Prostate gland (tissue), 2 donors: ENCODE measurements around the gene CSNK1E.

Source experiments
- CTCF ChIP-seq, 4 experiments: fragments of 200-600 bp in 2 of 4; fragments of 450-650 bp in 2 of 4; sonication (generic) in 2 of 4; IDR thresholded peaks; 1 replicate in 3 of 4; 2 replicates in 1 of 4; pipeline ENCODE4 v1.5.1; 2016 to 2019; ENCODE audit warnings: antibody characterized with exemption in 4 of 4, mild to moderate bottlenecking in 2 of 4, moderate library complexity in 2 of 4
- POLR2AphosphoS5 ChIP-seq: sonication (generic); formaldehyde crosslinking; IDR thresholded peaks from one replicate; pipeline ENCODE4 v1.6.1; 2017; ENCODE audit warnings: antibody characterized with exemption

- TF ChIP-seq CTCF (IDR thresholded peaks at IDR 0.05), result no peak
- TF ChIP-seq POLR2AphosphoS5, result no peak
Observed at GRCh38 chr22:38310518-38311322, 6.5 kb downstream of the CSNK1E start.
